Fibroblast of villous mesenchyme (primary cell): Measurements from ENCODE around the gene FBXW11. TPM values are rescaled to one million over a fixed set of nuclear protein-coding genes. Genes with fewer than 3 reads are reported as not detected.

ENCODE experiments used
- DNase-seq: peaks from one replicate; pipeline ENCODE4 v3.0.0-alpha.2; 2010; ENCODE audit warnings: low read depth
- H3K4me3 ChIP-seq: 2 replicates; pipeline ENCODE4 v1.5.1; 2011; ENCODE audit warnings: low read depth, mild to moderate bottlenecking, low read length
- CTCF ChIP-seq: IDR thresholded peaks from 2 replicates; pipeline ENCODE4 v1.5.1; 2012; ENCODE audit warnings: low read depth, mild to moderate bottlenecking, low read length; ENCODE audit not compliant: insufficient read depth
- total RNA-seq: library from RNA; depleted of rRNA; stranded (reverse); fragments of >200 nt; gene quantifications from 2 replicates; pipeline ENCODE4 v1.2.3, GENCODE V29; 2012

Gene FBXW11
- total RNA-seq, 1 donor, result 112 TPM

DNA sequence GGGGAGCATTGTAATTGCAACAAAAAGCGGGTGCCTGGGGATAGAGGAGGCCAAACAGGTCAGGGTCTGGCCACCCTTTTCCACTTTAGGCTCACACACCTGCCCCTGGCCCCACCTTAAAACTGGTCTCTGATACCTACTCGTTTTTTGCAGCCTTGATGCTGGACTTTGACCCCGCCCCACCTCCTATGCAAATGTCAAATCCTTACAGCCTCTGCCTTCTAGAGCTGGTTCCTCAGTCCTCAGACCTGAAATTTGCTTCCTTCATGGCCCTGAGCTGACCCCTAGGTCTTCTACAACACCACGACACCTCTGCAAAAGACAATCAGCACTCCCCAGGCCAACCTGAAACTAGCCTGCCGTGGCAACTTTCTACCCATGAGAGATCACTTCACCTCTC lies 183.2 kb downstream of the FBXW11 start:
- no peak overlapping the region for H3K4me3 ChIP-seq
- TF ChIP-seq CTCF, result no peak

GRCh38 chr5:171821286-171821685 lies 185.2 kb downstream of the FBXW11 start:
- no peak overlapping the region for H3K4me3 ChIP-seq
- DNase-seq, result no peak
- no peak for TF ChIP-seq CTCF

More for the DNA sequence above, 183.2 kb downstream of the FBXW11 start:
- DNase-seq, result no peak

DNA sequence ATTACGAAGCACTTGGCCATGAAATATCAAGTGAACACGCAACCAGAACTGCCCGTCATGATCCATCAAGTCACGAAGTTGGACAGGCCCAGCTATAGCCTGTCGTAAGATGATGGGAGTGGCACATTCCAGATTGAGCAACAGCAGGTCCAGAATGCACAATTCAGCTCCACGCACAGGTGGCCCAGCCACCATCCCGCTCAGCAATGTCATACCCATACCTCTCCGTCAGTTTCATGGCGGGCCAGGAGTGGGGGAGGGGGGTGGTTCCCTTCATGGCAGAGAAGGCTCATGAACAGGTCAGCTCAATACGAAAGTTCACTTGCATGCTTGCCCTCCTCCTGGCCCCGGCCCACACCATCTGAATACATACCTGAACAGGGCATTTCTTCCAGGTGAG lies 185.9 kb downstream of the FBXW11 start:
- no peak for TF ChIP-seq CTCF
- no peak for DNase-seq
- no peak overlapping the region for H3K4me3 ChIP-seq

DNA sequence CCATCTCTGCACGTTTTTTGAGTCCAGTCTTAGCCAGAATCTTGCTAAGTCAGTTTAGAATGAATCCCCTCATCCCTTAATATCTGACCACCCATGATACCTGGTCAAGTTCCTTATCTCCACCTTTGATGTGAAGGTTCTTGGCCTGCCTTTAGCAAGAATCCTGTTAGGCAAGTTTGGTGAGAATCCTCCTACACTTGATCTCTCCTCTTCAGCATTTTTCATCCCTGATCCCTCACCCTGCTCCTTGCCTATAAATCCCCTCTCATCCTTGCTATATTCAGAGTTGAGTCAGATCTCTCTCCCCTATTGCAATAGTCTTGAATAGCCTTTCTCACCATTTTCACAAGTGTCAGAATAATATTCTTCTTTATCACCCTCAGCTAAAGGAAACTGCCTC lies 189.8 kb downstream of the FBXW11 start:
- TF ChIP-seq CTCF, result no peak
- no peak for DNase-seq

GRCh38 chr5:171813813-171814490 lies 192.5 kb downstream of the FBXW11 start:
- no peak for DNase-seq
- TF ChIP-seq CTCF, result no peak

More for the DNA sequence above, 189.8 kb downstream of the FBXW11 start:
- H3K4me3 ChIP-seq, result no peak overlapping the region

GRCh38 chr5:171813270-171813669 lies 193.2 kb downstream of the FBXW11 start:
- no peak for DNase-seq
- H3K4me3 ChIP-seq, result no peak overlapping the region
- no peak for TF ChIP-seq CTCF

More at GRCh38 chr5:171813813-171814490, 192.5 kb downstream of the FBXW11 start:
- H3K4me3 ChIP-seq, result no peak overlapping the region

Other genes with a start within 250 kb of the FBXW11 start
- gene SMIM23, start 220.8 kb downstream of the FBXW11 start, total RNA-seq, result not detected in 2 replicates
- 24.2 and 32.4 TPM in 2 replicates for gene STK10, start 181.6 kb upstream of the FBXW11 start, total RNA-seq
- not detected in 2 replicates for gene EFCAB9, start 187.5 kb upstream of the FBXW11 start, total RNA-seq